ENCODE measurements around the gene KDM6B. TPM values are rescaled to one million over a fixed set of nuclear protein-coding genes. Genes with fewer than 3 reads are reported as not detected.

The KDM6B gene, protein sequence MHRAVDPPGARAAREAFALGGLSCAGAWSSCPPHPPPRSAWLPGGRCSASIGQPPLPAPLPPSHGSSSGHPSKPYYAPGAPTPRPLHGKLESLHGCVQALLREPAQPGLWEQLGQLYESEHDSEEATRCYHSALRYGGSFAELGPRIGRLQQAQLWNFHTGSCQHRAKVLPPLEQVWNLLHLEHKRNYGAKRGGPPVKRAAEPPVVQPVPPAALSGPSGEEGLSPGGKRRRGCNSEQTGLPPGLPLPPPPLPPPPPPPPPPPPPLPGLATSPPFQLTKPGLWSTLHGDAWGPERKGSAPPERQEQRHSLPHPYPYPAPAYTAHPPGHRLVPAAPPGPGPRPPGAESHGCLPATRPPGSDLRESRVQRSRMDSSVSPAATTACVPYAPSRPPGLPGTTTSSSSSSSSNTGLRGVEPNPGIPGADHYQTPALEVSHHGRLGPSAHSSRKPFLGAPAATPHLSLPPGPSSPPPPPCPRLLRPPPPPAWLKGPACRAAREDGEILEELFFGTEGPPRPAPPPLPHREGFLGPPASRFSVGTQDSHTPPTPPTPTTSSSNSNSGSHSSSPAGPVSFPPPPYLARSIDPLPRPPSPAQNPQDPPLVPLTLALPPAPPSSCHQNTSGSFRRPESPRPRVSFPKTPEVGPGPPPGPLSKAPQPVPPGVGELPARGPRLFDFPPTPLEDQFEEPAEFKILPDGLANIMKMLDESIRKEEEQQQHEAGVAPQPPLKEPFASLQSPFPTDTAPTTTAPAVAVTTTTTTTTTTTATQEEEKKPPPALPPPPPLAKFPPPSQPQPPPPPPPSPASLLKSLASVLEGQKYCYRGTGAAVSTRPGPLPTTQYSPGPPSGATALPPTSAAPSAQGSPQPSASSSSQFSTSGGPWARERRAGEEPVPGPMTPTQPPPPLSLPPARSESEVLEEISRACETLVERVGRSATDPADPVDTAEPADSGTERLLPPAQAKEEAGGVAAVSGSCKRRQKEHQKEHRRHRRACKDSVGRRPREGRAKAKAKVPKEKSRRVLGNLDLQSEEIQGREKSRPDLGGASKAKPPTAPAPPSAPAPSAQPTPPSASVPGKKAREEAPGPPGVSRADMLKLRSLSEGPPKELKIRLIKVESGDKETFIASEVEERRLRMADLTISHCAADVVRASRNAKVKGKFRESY (N-terminal part only)
- 5.4 TPM for total RNA-seq
- 10 to 100 TPM; 10.9 to 20.1 (median 15.9) TPM for polyA plus RNA-seq (ENCODE audit: insufficient read depth in 1 of 8, insufficient read length in 8 of 8, low replicate concordance in 1 of 8)
- long read RNA-seq, donor 1: 0 reads
- long read RNA-seq, donor 2: 0 reads
- long read RNA-seq, donor 3, partial matches to known transcripts: 6 of 6 reads
- long read RNA-seq, donor 3, other reads (novel, unspliced or antisense): 0 of 6 reads
- long read RNA-seq, donor 4, partial matches to known transcripts: 6 of 6 reads
- long read RNA-seq, donor 4, other reads (novel, unspliced or antisense): 0 of 6 reads
- long read RNA-seq, donor 5: 0 reads
- long read RNA-seq, donor 6: 0 reads
- long read RNA-seq, donor 7: 0 reads
- long read RNA-seq, donor 8: 0 reads
- long read RNA-seq, donor 9: 0 reads
- long read RNA-seq, donor 10: 0 reads
- long read RNA-seq, donor 11: 0 reads

- 1% methylated on average over 39 of the region's 49 CpGs for WGBS (ENCODE audit: insufficient coverage)
- H3K27me3 ChIP-seq (ENCODE audit: control insufficient read depth, insufficient read depth, low read length): peaks cover 6% of the 10 kb centered on the region
- DNase-seq: peak; percentile 96
- no peaks in the 10 kb centered on the region for H3K36me3 ChIP-seq (ENCODE audit: control insufficient read depth, insufficient read depth, low read length)
- H3K27ac ChIP-seq (ENCODE audit: low read length): peak within 1 kb of the TSS; percentile 99
- H3K4me1 ChIP-seq (ENCODE audit: control insufficient read depth, insufficient read depth, low read length): peaks cover 53% of the 10 kb centered on the region
- no peaks in the 10 kb centered on the region for H3K9me3 ChIP-seq (replicated peaks; ENCODE audit: control insufficient read depth, low read depth, low read length)
- peak within 1 kb of the TSS; percentile 83 for H3K4me3 ChIP-seq (ENCODE audit: low read length)
These were observed at the start of gene KDM6B for GRCh38 chr17:7833795-7834541. Gene KDM6B, plus strand, starts transcription at chr17:7834217. Its CDS starts 11,338 bp downstream, at chr17:7845555.

- Histone ChIP-seq H3K27ac (ENCODE audit: low read length) (no peak overlapping the region), H3K9me3 (replicated peaks; ENCODE audit: control insufficient read depth, low read depth, low read length) (no peaks in the 10 kb centered on the region), H3K27me3 (ENCODE audit: control insufficient read depth, insufficient read depth, low read length) (no peaks in the 10 kb centered on the region), H3K4me1 (ENCODE audit: control insufficient read depth, insufficient read depth, low read length) (no peaks in the 10 kb centered on the region), H3K36me3 (ENCODE audit: control insufficient read depth, insufficient read depth, low read length) (no peaks in the 10 kb centered on the region), H3K4me3 (ENCODE audit: low read length) (no peak overlapping the region)
- no peak for DNase-seq
- 88% methylated on average over 19 of the region's 21 CpGs for WGBS (ENCODE audit: insufficient coverage)
These were observed 47.2 kb upstream of the KDM6B start for GRCh38 chr17:7786866-7787265.

GRCh38 chr17:7789131-7789530, 44.9 kb upstream of the KDM6B start:
- H3K27ac ChIP-seq (ENCODE audit: low read length): no peak overlapping the region
- no peak for DNase-seq
- no peaks in the 10 kb centered on the region for H3K27me3 ChIP-seq (ENCODE audit: control insufficient read depth, insufficient read depth, low read length)
- no peaks in the 10 kb centered on the region for H3K9me3 ChIP-seq (replicated peaks; ENCODE audit: control insufficient read depth, low read depth, low read length)
- H3K4me1 ChIP-seq (ENCODE audit: control insufficient read depth, insufficient read depth, low read length): no peaks in the 10 kb centered on the region
- 88% methylated on average over 5 of the region's 9 CpGs for WGBS (ENCODE audit: insufficient coverage)
- no peak overlapping the region for H3K4me3 ChIP-seq (ENCODE audit: low read length)
- no peaks in the 10 kb centered on the region for H3K36me3 ChIP-seq (ENCODE audit: control insufficient read depth, insufficient read depth, low read length)

GRCh38 chr17:7790150-7790549, 43.9 kb upstream of the KDM6B start:
- H3K27ac ChIP-seq (ENCODE audit: low read length): no peak overlapping the region
- no peaks in the 10 kb centered on the region for H3K4me1 ChIP-seq (ENCODE audit: control insufficient read depth, insufficient read depth, low read length)
- no peaks in the 10 kb centered on the region for H3K9me3 ChIP-seq (replicated peaks; ENCODE audit: control insufficient read depth, low read depth, low read length)
- DNase-seq: no peak
- no peaks in the 10 kb centered on the region for H3K27me3 ChIP-seq (ENCODE audit: control insufficient read depth, insufficient read depth, low read length)
- no peak overlapping the region for H3K4me3 ChIP-seq (ENCODE audit: low read length)
- no CpG with 5 or more reads among the region's 5 CpGs for WGBS (ENCODE audit: insufficient coverage)
- H3K36me3 ChIP-seq (ENCODE audit: control insufficient read depth, insufficient read depth, low read length): no peaks in the 10 kb centered on the region

- Histone ChIP-seq H3K9me3 (replicated peaks; ENCODE audit: control insufficient read depth, low read depth, low read length) (no peaks in the 10 kb centered on the region), H3K4me3 (ENCODE audit: low read length) (no peak overlapping the region), H3K36me3 (ENCODE audit: control insufficient read depth, insufficient read depth, low read length) (peaks cover 3% of the 10 kb centered on the region), H3K4me1 (ENCODE audit: control insufficient read depth, insufficient read depth, low read length) (no peaks in the 10 kb centered on the region), H3K27me3 (ENCODE audit: control insufficient read depth, insufficient read depth, low read length) (no peaks in the 10 kb centered on the region), H3K27ac (ENCODE audit: low read length) (no peak overlapping the region)
- no peak for DNase-seq
- WGBS (ENCODE audit: insufficient coverage): 89% methylated on average over 17 of the region's 17 CpGs
These were observed 41.4 kb upstream of the KDM6B start for GRCh38 chr17:7792611-7793010.

DNA sequence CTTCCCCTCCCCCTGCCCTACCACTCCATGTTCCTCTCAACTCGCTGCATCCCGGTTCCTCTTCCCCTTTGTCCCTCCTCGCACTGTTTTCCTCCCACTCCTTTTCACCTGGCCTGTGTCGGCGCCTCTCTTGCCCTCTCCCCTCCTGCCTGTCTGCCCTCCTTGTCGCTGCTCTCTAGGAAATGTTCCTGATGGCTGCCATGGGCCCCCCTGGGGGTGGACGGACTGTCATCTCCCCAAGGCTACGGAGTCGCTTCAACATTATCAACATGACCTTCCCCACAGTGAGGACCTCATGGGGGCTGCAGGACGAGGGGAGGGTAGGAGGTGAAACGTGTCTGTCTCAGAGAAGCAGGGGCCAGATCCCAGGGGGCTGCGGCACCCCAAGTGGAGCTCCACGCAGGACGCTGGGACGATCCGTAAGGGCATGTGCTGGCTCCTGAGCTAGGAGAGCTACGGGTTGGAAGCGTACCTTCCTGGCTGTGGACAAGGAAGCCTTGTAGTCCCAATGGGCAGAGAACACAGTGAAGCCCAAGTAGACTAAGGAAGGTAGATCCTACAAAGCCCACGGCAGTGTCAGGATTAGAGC, 39.8 kb upstream of the KDM6B start:
- Histone ChIP-seq H3K36me3 (ENCODE audit: control insufficient read depth, insufficient read depth, low read length) (peaks cover 4% of the 10 kb centered on the region), H3K9me3 (replicated peaks; ENCODE audit: control insufficient read depth, low read depth, low read length) (no peaks in the 10 kb centered on the region), H3K4me1 (ENCODE audit: control insufficient read depth, insufficient read depth, low read length) (no peaks in the 10 kb centered on the region), H3K4me3 (ENCODE audit: low read length) (no peak overlapping the region), H3K27me3 (ENCODE audit: control insufficient read depth, insufficient read depth, low read length) (no peaks in the 10 kb centered on the region), H3K27ac (ENCODE audit: low read length) (no peak overlapping the region)
- 47% methylated on average over 16 of the region's 19 CpGs for WGBS (ENCODE audit: insufficient coverage)
- DNase-seq: no peak

GRCh38 chr17:7797976-7798375, 36.0 kb upstream of the KDM6B start:
- Histone ChIP-seq H3K27ac (ENCODE audit: low read length) (no peak overlapping the region), H3K27me3 (ENCODE audit: control insufficient read depth, insufficient read depth, low read length) (no peaks in the 10 kb centered on the region), H3K9me3 (replicated peaks; ENCODE audit: control insufficient read depth, low read depth, low read length) (no peaks in the 10 kb centered on the region), H3K4me3 (ENCODE audit: low read length) (no peak overlapping the region), H3K4me1 (ENCODE audit: control insufficient read depth, insufficient read depth, low read length) (no peaks in the 10 kb centered on the region), H3K36me3 (ENCODE audit: control insufficient read depth, insufficient read depth, low read length) (peaks cover 4% of the 10 kb centered on the region)
- WGBS (ENCODE audit: insufficient coverage): 87% methylated on average over 11 of the region's 13 CpGs
- no peak for DNase-seq

GRCh38 chr17:7798839-7799238, 35.2 kb upstream of the KDM6B start:
- Histone ChIP-seq H3K27me3 (ENCODE audit: control insufficient read depth, insufficient read depth, low read length) (no peaks in the 10 kb centered on the region), H3K4me3 (ENCODE audit: low read length) (no peak overlapping the region), H3K27ac (ENCODE audit: low read length) (no peak overlapping the region), H3K36me3 (ENCODE audit: control insufficient read depth, insufficient read depth, low read length) (peaks cover 4% of the 10 kb centered on the region), H3K4me1 (ENCODE audit: control insufficient read depth, insufficient read depth, low read length) (peaks cover 2% of the 10 kb centered on the region), H3K9me3 (replicated peaks; ENCODE audit: control insufficient read depth, low read depth, low read length) (no peaks in the 10 kb centered on the region)
- no peak for DNase-seq
- WGBS (ENCODE audit: insufficient coverage): 74% methylated on average over 11 of the region's 13 CpGs

DNA sequence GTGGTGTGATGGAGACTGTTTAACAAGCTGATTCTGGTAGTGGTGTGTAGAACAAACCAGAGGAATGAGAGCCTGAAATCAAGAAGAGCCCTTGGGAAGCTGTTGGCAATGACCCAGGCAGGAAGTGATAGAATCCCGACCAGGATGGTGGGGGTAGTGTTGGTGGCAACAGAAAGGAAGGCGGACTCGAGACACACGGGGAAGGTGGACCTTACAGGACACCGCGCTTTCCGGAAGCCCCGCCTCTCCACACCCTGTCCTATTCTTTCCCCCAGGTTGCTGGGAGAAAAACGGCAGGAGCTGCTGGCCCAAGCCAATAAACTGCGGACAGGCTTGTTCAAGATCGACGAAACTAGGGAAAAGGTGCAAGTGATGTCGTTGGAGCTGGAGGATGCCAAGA, 30.0 kb upstream of the KDM6B start:
- DNase-seq: peak; percentile 27

More for the DNA sequence above, 30.0 kb upstream of the KDM6B start:
- Histone ChIP-seq H3K4me1 (ENCODE audit: control insufficient read depth, insufficient read depth, low read length) (peaks cover 2% of the 10 kb centered on the region), H3K9me3 (replicated peaks; ENCODE audit: control insufficient read depth, low read depth, low read length) (no peaks in the 10 kb centered on the region), H3K27ac (ENCODE audit: low read length) (no peak overlapping the region), H3K27me3 (ENCODE audit: control insufficient read depth, insufficient read depth, low read length) (peaks cover 6% of the 10 kb centered on the region), H3K4me3 (ENCODE audit: low read length) (no peak overlapping the region), H3K36me3 (ENCODE audit: control insufficient read depth, insufficient read depth, low read length) (peaks cover 2% of the 10 kb centered on the region)
- WGBS (ENCODE audit: insufficient coverage): 37% methylated on average over 4 of the region's 13 CpGs

Data from muscle of leg (tissue), 16 donors.